ENCODE data around the gene AP3D1. TPM values are rescaled to one million over a fixed set of nuclear protein-coding genes. Genes with fewer than 3 reads are reported as not detected.

The AP3D1 gene
- total and polyA plus RNA-seq, 7 donors, result 43.1 to 127 (median 55.7) TPM

GRCh38 chr19:2184422-2184975 lies 33.1 kb upstream of the AP3D1 start:
- H3K9me3 ChIP-seq, result no peaks in the 10 kb centered on the region
- no peak for DNase-seq
- H3K27me3 ChIP-seq, result no peaks in the 10 kb centered on the region
- H3K36me3 ChIP-seq, result peaks cover 0 to 15% (median 0%) of the 10 kb centered on the region in 4 donors
- intact Hi-C loops (cut with DNase I), result no loop called here
- 95 to 96% methylated on average over 22 of the region's 22 CpGs for WGBS, 2 donors
- peaks cover 3 to 84% (median 71%) of the 10 kb centered on the region in 4 donors for H3K4me1 ChIP-seq
- no peak for TF ChIP-seq EP300 (IDR thresholded peaks at IDR 0.05)
- TF ChIP-seq CTCF (IDR thresholded peaks at IDR 0.05), result no peak
- no peak for TF ChIP-seq POLR2AphosphoS5 (IDR thresholded peaks at IDR 0.05)
- no peak for TF ChIP-seq POLR2A (IDR thresholded peaks at IDR 0.05)
- no peak overlapping the region for H3K4me3 ChIP-seq
- peak overlapping the region in 2 of 4 donors; percentile 80 to 92 for H3K27ac ChIP-seq

- intact Hi-C loops (cut with DNase I), result no loop called here
- H3K27me3 ChIP-seq, result no peaks in the 10 kb centered on the region
Measured at GRCh38 chr19:2181633-2181997, 30.2 kb upstream of the AP3D1 start.

GRCh38 chr19:2180881-2181632 lies 29.7 kb upstream of the AP3D1 start:
- Histone ChIP-seq H3K36me3 (peaks cover 0 to 4% (median 0%) of the 10 kb centered on the region in 4 donors), H3K27ac (peak overlapping the region in 3 of 4 donors; percentile 62 to 73 (median 71)), H3K4me3 (no peak overlapping the region), H3K4me1 (peaks cover 0 to 56% (median 44%) of the 10 kb centered on the region in 4 donors), H3K9me3 (no peaks in the 10 kb centered on the region), H3K27me3 (no peaks in the 10 kb centered on the region)
- DNase-seq, result peak; percentile 75
- no peak for TF ChIP-seq POLR2A (IDR thresholded peaks at IDR 0.05)
- TF ChIP-seq CTCF (IDR thresholded peaks at IDR 0.05), result no peak
- no peak for TF ChIP-seq EP300 (IDR thresholded peaks at IDR 0.05)
- TF ChIP-seq POLR2AphosphoS5 (IDR thresholded peaks at IDR 0.05), result no peak
- intact Hi-C loops (cut with DNase I), result no loop called here
- WGBS, 2 donors, result 90 to 93% methylated on average over 22 of the region's 22 CpGs

More at GRCh38 chr19:2181633-2181997, 30.2 kb upstream of the AP3D1 start:
- 81 to 94% methylated on average over 9 of the region's 9 CpGs for WGBS, 2 donors
- peaks cover under 1 to 61% (median 49%) of the 10 kb centered on the region in 4 donors for H3K4me1 ChIP-seq
- DNase-seq, result no peak
- no peak for TF ChIP-seq CTCF (IDR thresholded peaks at IDR 0.05)
- no peak for TF ChIP-seq EP300 (IDR thresholded peaks at IDR 0.05)
- TF ChIP-seq POLR2AphosphoS5 (IDR thresholded peaks at IDR 0.05), result no peak
- TF ChIP-seq POLR2A (IDR thresholded peaks at IDR 0.05), result no peak
- no peak overlapping the region for H3K4me3 ChIP-seq
- H3K27ac ChIP-seq, result peak overlapping the region in 3 of 4 donors; percentile 62 to 73 (median 71)
- H3K36me3 ChIP-seq, result peaks cover 0 to 4% (median 0%) of the 10 kb centered on the region in 4 donors
- H3K9me3 ChIP-seq, result no peaks in the 10 kb centered on the region

GRCh38 chr19:2180114-2180513 lies 28.7 kb upstream of the AP3D1 start:
- peaks cover 0 to 4% (median 0%) of the 10 kb centered on the region in 4 donors for H3K36me3 ChIP-seq
- no peak for TF ChIP-seq EP300 (IDR thresholded peaks at IDR 0.05)
- no peak for TF ChIP-seq POLR2AphosphoS5 (IDR thresholded peaks at IDR 0.05)
- TF ChIP-seq CTCF (IDR thresholded peaks at IDR 0.05), result no peak
- no peak for TF ChIP-seq POLR2A (IDR thresholded peaks at IDR 0.05)
- H3K4me3 ChIP-seq, result no peak overlapping the region
- 94 to 95% methylated on average over 19 of the region's 19 CpGs for WGBS, 2 donors
- intact Hi-C loops (cut with DNase I), result no loop called here
- DNase-seq, result no peak
- no peaks in the 10 kb centered on the region for H3K9me3 ChIP-seq
- no peaks in the 10 kb centered on the region for H3K27me3 ChIP-seq
- peaks cover 0 to 46% (median 36%) of the 10 kb centered on the region in 4 donors for H3K4me1 ChIP-seq
- no peak overlapping the region for H3K27ac ChIP-seq
